Measurements from ENCODE around the gene MAP6. TPM values are rescaled to one million over a fixed set of nuclear protein-coding genes. Genes with fewer than 3 reads are reported as not detected.

MAP6 gene
- total and polyA plus RNA-seq, 2 of the 13 experiments (the other 11 are each of a cell fraction or from before 2014, with no cell fraction given): 0.04 TPM; not detected in 1

GRCh38 chr11:75561426-75562047, 107.3 kb downstream of the MAP6 start (continued):
- TF ChIP-seq ZBTB43 (CRISPR knock-in tag; conservative IDR thresholded peaks at IDR 0.05) (no peak), ZNF441 (CRISPR knock-in tag; IDR thresholded peaks at IDR 0.05; ENCODE audit: borderline replicate concordance) (no peak), ZNF720 (CRISPR knock-in tag; IDR thresholded peaks at IDR 0.05) (no peak), ZHX2 (IDR thresholded peaks at IDR 0.05; ENCODE audit: low read depth) (no peak), ZHX2 (CRISPR knock-in tag; IDR thresholded peaks at IDR 0.05; ENCODE audit: borderline replicate concordance) (no peak), FOXC1 (CRISPR knock-in tag; IDR thresholded peaks at IDR 0.05; ENCODE audit: borderline replicate concordance) (0 out of 2 replicates have a peak, but pooled peaks have one; percentile 5), ATF5 (CRISPR knock-in tag; IDR thresholded peaks at IDR 0.05; ENCODE audit: low read depth) (no peak; the same call in 1 of the 2 replicates), NFKBIZ (CRISPR knock-in tag; IDR thresholded peaks at IDR 0.05) (no peak), NCOA1 (CRISPR knock-in tag; IDR thresholded peaks at IDR 0.05) (0 out of 2 replicates have a peak, but pooled peaks have one; percentile 32), ZNF879 (CRISPR knock-in tag; IDR thresholded peaks at IDR 0.05) (no peak; the same call in 1 of the 2 replicates), ZMYM3 (CRISPR knock-in tag; IDR thresholded peaks at IDR 0.05) (peak; percentile 74), ZNF160 (CRISPR knock-in tag; IDR thresholded peaks at IDR 0.05) (no peak)
